Measurements from ENCODE around the gene KCNQ1. TPM values are rescaled to one million over a fixed set of nuclear protein-coding genes. Genes with fewer than 3 reads are reported as not detected.

Gene KCNQ1
- total RNA-seq, 1 experiment from 2014 or later, result not detected

DNA sequence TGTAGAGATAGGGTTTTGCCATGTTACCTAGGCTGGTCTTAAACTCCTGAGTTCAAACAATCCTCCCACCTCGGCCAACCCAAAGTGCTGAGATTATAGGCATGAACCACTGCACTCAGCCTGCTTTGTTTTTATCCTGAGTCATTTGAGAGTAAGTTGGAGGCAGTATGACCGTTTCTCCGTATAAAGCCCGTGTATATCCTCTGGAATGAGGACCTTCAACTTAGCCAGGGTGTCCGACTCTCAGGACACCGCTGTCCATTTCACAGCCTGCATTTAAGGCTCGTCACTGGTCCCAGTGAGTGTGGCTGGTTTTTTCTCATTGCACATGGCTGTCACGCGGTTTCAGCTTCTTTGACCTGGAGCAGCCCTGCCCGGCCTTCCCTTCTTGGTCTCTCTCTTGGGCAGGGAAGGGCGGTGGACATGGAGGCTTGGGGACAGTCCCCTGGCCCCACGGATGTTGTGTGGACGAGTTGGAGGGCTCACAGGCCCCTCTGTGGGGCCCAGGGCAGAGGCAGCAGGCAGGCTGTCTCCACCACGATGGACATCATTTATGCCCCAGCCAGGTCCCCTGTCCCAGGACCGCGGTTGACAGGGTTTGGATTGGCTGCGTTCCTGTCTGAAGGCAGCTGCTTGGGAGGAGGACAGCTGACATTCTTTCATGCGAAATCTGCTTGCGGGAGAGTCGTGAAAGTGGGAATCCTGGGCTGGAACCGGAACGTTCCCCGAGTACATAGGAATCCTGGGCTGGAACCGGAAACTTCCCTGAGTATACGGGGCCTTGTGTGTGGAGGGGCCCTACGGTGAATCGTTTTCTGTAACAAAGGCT, 93.3 kb downstream of the KCNQ1 start:
- H3K4me1 ChIP-seq (replicated peaks; ENCODE audit: insufficient read depth), result peaks cover 11% of the 10 kb centered on the region
- no peaks in the 10 kb centered on the region for H3K9me2 ChIP-seq (ENCODE audit: insufficient read depth)
- no peaks in the 10 kb centered on the region for H4K20me1 ChIP-seq (ENCODE audit: insufficient read depth)
- H3K79me2 ChIP-seq (ENCODE audit: low read depth), result no peaks in the 10 kb centered on the region
- H2AFZ ChIP-seq, result no peak overlapping the region
- 0 out of 2 replicates have a peak, but pooled peaks cover 5% of the 10 kb centered on the region for H3F3A ChIP-seq (ENCODE audit: insufficient read depth, low read depth)
- no peak overlapping the region for H3K4me2 ChIP-seq
- peaks cover 6% of the 10 kb centered on the region; the same call in 1 of the 2 replicates for H3K27me3 ChIP-seq (ENCODE audit: insufficient read depth, low read depth)
- POLR2A ChIA-PET (ENCODE audit: unreplicated experiment), result no interaction called here
- H3K4me3 ChIP-seq, result no peak overlapping the region
- intact Hi-C loops (cut with micrococcal nuclease; ENCODE audit: unreplicated experiment), result loop anchor here (10.0 kb wide), 1 partner anchor 157 kb away; the partner anchor contains the start of gene KCNQ1OT1
- H3K27ac ChIP-seq, result no peak overlapping the region
- no peak for DNase-seq
- TF ChIP-seq, protein P1, sequence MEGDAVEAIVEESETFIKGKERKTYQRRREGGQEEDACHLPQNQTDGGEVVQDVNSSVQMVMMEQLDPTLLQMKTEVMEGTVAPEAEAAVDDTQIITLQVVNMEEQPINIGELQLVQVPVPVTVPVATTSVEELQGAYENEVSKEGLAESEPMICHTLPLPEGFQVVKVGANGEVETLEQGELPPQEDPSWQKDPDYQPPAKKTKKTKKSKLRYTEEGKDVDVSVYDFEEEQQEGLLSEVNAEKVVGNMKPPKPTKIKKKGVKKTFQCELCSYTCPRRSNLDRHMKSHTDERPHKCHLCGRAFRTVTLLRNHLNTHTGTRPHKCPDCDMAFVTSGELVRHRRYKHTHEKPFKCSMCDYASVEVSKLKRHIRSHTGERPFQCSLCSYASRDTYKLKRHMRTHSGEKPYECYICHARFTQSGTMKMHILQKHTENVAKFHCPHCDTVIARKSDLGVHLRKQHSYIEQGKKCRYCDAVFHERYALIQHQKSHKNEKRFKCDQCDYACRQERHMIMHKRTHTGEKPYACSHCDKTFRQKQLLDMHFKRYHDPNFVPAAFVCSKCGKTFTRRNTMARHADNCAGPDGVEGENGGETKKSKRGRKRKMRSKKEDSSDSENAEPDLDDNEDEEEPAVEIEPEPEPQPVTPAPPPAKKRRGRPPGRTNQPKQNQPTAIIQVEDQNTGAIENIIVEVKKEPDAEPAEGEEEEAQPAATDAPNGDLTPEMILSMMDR (conservative IDR thresholded peaks at IDR 0.05), result no peak
- TF ChIP-seq EZH2 (IDR thresholded peaks at IDR 0.05; ENCODE audit: low read depth), result no peak
- no peaks in the 10 kb centered on the region for H3K9me3 ChIP-seq (ENCODE audit: insufficient read depth, low read depth)
- CTCF ChIA-PET, result no interaction called here
- BruUV-seq (replicated peaks), result no TSS peak
- no peaks in the 10 kb centered on the region for H3K36me3 ChIP-seq (ENCODE audit: low read depth)

DNA sequence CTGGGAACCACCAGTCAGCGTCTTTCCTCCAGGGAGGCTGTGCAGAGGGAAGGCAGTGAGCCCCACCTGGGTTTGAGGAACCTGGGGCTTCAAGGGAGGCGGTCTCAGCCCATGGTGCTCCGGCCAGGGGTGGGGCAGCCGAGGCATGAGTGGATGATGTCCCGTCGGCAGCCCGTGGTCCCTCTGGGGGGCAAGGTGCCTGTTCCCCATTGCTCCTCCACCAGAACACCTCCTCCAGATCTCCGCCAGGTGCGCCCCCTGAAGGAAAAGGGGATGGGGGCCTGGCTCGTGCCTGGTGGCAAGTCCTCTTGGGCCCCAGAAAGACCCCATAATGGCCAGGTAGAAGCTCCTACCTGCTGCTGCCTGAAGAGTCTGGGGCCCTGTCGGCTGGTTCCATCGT, 94.1 kb downstream of the KCNQ1 start:
- no peak overlapping the region for H3K27ac ChIP-seq
- POLR2A ChIA-PET (ENCODE audit: unreplicated experiment), result no interaction called here
- H2AFZ ChIP-seq, result no peak overlapping the region
- H3K27me3 ChIP-seq (ENCODE audit: insufficient read depth, low read depth), result peaks cover 6% of the 10 kb centered on the region; the same call in 1 of the 2 replicates
- BruUV-seq (replicated peaks), result no TSS peak
- no peaks in the 10 kb centered on the region for H4K20me1 ChIP-seq (ENCODE audit: insufficient read depth)
- no peaks in the 10 kb centered on the region for H3F3A ChIP-seq (ENCODE audit: insufficient read depth, low read depth)
- H3K79me2 ChIP-seq (ENCODE audit: low read depth), result no peaks in the 10 kb centered on the region
- H3K4me3 ChIP-seq, result no peak overlapping the region
- CTCF ChIA-PET, result no interaction called here
- no peaks in the 10 kb centered on the region for H3K9me3 ChIP-seq (ENCODE audit: insufficient read depth, low read depth)
- H3K9me2 ChIP-seq (ENCODE audit: insufficient read depth), result no peaks in the 10 kb centered on the region
- no peak for DNase-seq
- H3K4me1 ChIP-seq (replicated peaks; ENCODE audit: insufficient read depth), result peaks cover 5% of the 10 kb centered on the region
- H3K36me3 ChIP-seq (ENCODE audit: low read depth), result no peaks in the 10 kb centered on the region
- H3K4me2 ChIP-seq, result no peak overlapping the region
- intact Hi-C loops (cut with micrococcal nuclease; ENCODE audit: unreplicated experiment), result loop anchor here (10.0 kb wide), 1 partner anchor 156 kb away; the partner anchor contains the start of gene KCNQ1OT1
- no peak for TF ChIP-seq EZH2 (IDR thresholded peaks at IDR 0.05; ENCODE audit: low read depth)

DNA sequence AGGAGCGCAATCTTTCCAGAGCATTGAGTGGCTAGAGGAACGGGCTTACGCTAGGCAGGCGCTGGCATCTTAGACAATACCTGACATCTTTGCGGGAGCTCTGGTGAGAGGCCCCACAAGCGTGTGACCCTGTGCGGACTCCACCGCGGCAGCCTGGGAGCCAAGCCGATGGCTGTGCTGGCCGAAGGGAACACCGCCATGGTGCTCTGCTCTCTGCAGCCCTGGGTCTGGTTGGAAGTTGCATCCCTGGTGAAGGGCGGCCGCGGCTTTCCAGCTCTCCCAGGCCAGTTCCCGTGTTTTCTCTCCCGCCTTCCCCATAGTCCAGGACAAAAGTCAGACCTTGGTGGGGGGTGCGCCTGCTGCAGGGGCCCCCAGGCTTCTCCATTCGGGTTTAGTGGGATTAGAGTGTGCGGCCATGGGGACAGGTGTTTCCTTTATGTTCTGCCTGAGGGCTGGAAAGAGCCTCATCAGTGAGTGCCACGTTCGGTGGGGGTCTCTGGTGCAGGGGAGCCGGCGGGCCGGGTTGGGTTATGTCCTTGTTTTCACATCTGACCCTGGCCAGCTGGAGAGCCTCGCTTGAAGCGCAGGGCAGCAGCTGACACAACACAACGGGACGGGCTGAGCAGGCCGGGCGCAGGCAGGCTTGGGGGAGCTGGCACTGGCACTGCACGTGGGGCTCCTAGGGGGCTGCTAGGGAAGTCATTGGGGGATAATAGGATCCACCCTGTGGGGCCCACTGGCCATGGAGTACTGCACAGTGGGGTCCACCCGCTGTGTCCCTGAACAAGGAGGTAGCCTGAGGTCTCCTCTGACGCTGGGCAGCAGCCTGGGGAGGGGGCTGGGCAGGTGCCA, 94.8 kb downstream of the KCNQ1 start:
- BruUV-seq (replicated peaks), result no TSS peak
- CTCF ChIA-PET, result no interaction called here
- intact Hi-C loops (cut with micrococcal nuclease; ENCODE audit: unreplicated experiment), result loop anchor here (10.0 kb wide), 1 partner anchor 155 kb away; the partner anchor contains the start of gene KCNQ1OT1
- Histone ChIP-seq H3K27ac (no peak overlapping the region), H3K9me2 (ENCODE audit: insufficient read depth) (no peaks in the 10 kb centered on the region), H3F3A (ENCODE audit: insufficient read depth, low read depth) (no peaks in the 10 kb centered on the region), H3K4me1 (replicated peaks; ENCODE audit: insufficient read depth) (peaks cover 2% of the 10 kb centered on the region), H3K4me3 (no peak overlapping the region), H3K9me3 (ENCODE audit: insufficient read depth, low read depth) (no peaks in the 10 kb centered on the region), H3K27me3 (ENCODE audit: insufficient read depth, low read depth) (peaks cover 6% of the 10 kb centered on the region; the same call in 1 of the 2 replicates), H4K20me1 (ENCODE audit: insufficient read depth) (no peaks in the 10 kb centered on the region), H3K4me2 (no peak overlapping the region), H3K36me3 (ENCODE audit: low read depth) (no peaks in the 10 kb centered on the region), H3K79me2 (ENCODE audit: low read depth) (no peaks in the 10 kb centered on the region), H2AFZ (no peak overlapping the region)
- POLR2A ChIA-PET (ENCODE audit: unreplicated experiment), result no interaction called here
- no peak for TF ChIP-seq EZH2 (IDR thresholded peaks at IDR 0.05; ENCODE audit: low read depth)
- TF ChIP-seq, protein P1 (conservative IDR thresholded peaks at IDR 0.05), result no peak
- DNase-seq, result no peak
